ENCODE data around the gene HIF3A. TPM values are rescaled to one million over a fixed set of nuclear protein-coding genes. Genes with fewer than 3 reads are reported as not detected.

Gene HIF3A
- total RNA-seq, 2 experiments from 2014 or later: not detected

- H3K4me3 ChIP-seq (ENCODE audit: low read length): no peak overlapping the region
- DNase-seq: no peak
- H3K4me1 Mint-ChIP-seq (ENCODE audit: low read depth): peaks cover 4% of the 10 kb centered on the region
- H3K36me3 ChIP-seq (ENCODE audit: insufficient read depth, low read length): no peaks in the 10 kb centered on the region
- H3K4me1 ChIP-seq (ENCODE audit: insufficient read depth, low read length): peaks cover 3% of the 10 kb centered on the region
- H3K27ac ChIP-seq (ENCODE audit: low read depth in 1 of 2, low read length in 2 of 2): no peak overlapping the region
- H3K27me3 Mint-ChIP-seq: peaks cover 50% of the 10 kb centered on the region
- H3K27me3 ChIP-seq (ENCODE audit: control insufficient read depth in 1 of 2, insufficient read depth in 2 of 2, low read length in 2 of 2): peaks cover 31 to 37% of the 10 kb centered on the region in 2 experiments
- TF ChIP-seq CTCF (IDR thresholded peaks at IDR 0.05): no peak
- no peak overlapping the region for H3K27ac Mint-ChIP-seq
- H3K4me3 Mint-ChIP-seq: no peak overlapping the region
- CTCF ChIA-PET: no interaction called here
- POLR2A ChIA-PET: no interaction called here
- peaks cover 0 to 11% of the 10 kb centered on the region in 2 experiments for H3K9me3 ChIP-seq (ENCODE audit: control insufficient read depth in 1 of 2, insufficient read depth in 1 of 2, low read length in 2 of 2)
- intact Hi-C loops (cut with DNase I, micrococcal nuclease): no loop called here
- no peak for ATAC-seq (ENCODE audit: poor library complexity)
- no peaks in the 10 kb centered on the region for H3K9me3 Mint-ChIP-seq
- no peaks in the 10 kb centered on the region for H3K36me3 Mint-ChIP-seq (ENCODE audit: low read depth)
Observed at GRCh38 chr19:46298479-46299003, 1.7 kb downstream of the HIF3A start.

GRCh38 chr19:46299004-46299509 is 2.2 kb downstream of the HIF3A start:
- no peak for DNase-seq
- TF ChIP-seq CTCF (IDR thresholded peaks at IDR 0.05): no peak

GRCh38 chr19:46299695-46300094 is 2.9 kb downstream of the HIF3A start:
- no peak overlapping the region for H3K27ac ChIP-seq (ENCODE audit: low read depth in 1 of 2, low read length in 2 of 2)
- Mint-ChIP-seq H3K27ac (no peak overlapping the region), H3K36me3 (ENCODE audit: low read depth) (no peaks in the 10 kb centered on the region), H3K4me3 (no peak overlapping the region), H3K9me3 (no peaks in the 10 kb centered on the region), H3K4me1 (ENCODE audit: low read depth) (peaks cover 4% of the 10 kb centered on the region), H3K27me3 (peaks cover 43% of the 10 kb centered on the region)
- TF ChIP-seq CTCF (IDR thresholded peaks at IDR 0.05): no peak
- no peaks in the 10 kb centered on the region for H3K36me3 ChIP-seq (ENCODE audit: insufficient read depth, low read length)
- DNase-seq: no peak
- no peak overlapping the region for H3K4me3 ChIP-seq (ENCODE audit: low read length)
- POLR2A ChIA-PET: interaction anchor here (0.6 kb wide), 1 partner anchor 470 kb away, joined by 4 read pairs; no protein-coding TSS in a partner anchor
- peaks cover 23 to 37% of the 10 kb centered on the region in 2 experiments for H3K27me3 ChIP-seq (ENCODE audit: control insufficient read depth in 1 of 2, insufficient read depth in 2 of 2, low read length in 2 of 2)
- intact Hi-C loops (cut with DNase I, micrococcal nuclease): no loop called here
- no peak for ATAC-seq (ENCODE audit: poor library complexity)
- H3K9me3 ChIP-seq (ENCODE audit: control insufficient read depth in 1 of 2, insufficient read depth in 1 of 2, low read length in 2 of 2): peaks cover 0 to 19% of the 10 kb centered on the region in 2 experiments
- peaks cover 3% of the 10 kb centered on the region for H3K4me1 ChIP-seq (ENCODE audit: insufficient read depth, low read length)
- CTCF ChIA-PET: no interaction called here

More at GRCh38 chr19:46299004-46299509, 2.2 kb downstream of the HIF3A start:
- no peaks in the 10 kb centered on the region for H3K36me3 ChIP-seq (ENCODE audit: insufficient read depth, low read length)
- H3K9me3 ChIP-seq (ENCODE audit: control insufficient read depth in 1 of 2, insufficient read depth in 1 of 2, low read length in 2 of 2): peaks cover 0 to 17% of the 10 kb centered on the region in 2 experiments
- H3K27me3 ChIP-seq (ENCODE audit: control insufficient read depth in 1 of 2, insufficient read depth in 2 of 2, low read length in 2 of 2): peaks cover 28 to 37% of the 10 kb centered on the region in 2 experiments
- intact Hi-C loops (cut with DNase I, micrococcal nuclease): no loop called here
- Mint-ChIP-seq H3K9me3 (no peaks in the 10 kb centered on the region), H3K27ac (no peak overlapping the region), H3K4me1 (ENCODE audit: low read depth) (peaks cover 4% of the 10 kb centered on the region), H3K27me3 (peaks cover 49% of the 10 kb centered on the region), H3K4me3 (no peak overlapping the region), H3K36me3 (ENCODE audit: low read depth) (no peaks in the 10 kb centered on the region)
- peaks cover 3% of the 10 kb centered on the region for H3K4me1 ChIP-seq (ENCODE audit: insufficient read depth, low read length)
- no peak for ATAC-seq (ENCODE audit: poor library complexity)
- no peak overlapping the region for H3K4me3 ChIP-seq (ENCODE audit: low read length)
- CTCF ChIA-PET: no interaction called here
- POLR2A ChIA-PET: interaction anchor here (0.6 kb wide), 1 partner anchor 470 kb away, joined by 4 read pairs; no protein-coding TSS in a partner anchor
- H3K27ac ChIP-seq (ENCODE audit: low read depth in 1 of 2, low read length in 2 of 2): no peak overlapping the region

Data from CD4-positive, alpha-beta T cell (primary cell).